ENCODE results near the gene GABRG3. TPM values are rescaled to one million over a fixed set of nuclear protein-coding genes. Genes with fewer than 3 reads are reported as not detected.

The GABRG3 gene
- total RNA-seq, 2 experiments from 2014 or later = not detected

DNA sequence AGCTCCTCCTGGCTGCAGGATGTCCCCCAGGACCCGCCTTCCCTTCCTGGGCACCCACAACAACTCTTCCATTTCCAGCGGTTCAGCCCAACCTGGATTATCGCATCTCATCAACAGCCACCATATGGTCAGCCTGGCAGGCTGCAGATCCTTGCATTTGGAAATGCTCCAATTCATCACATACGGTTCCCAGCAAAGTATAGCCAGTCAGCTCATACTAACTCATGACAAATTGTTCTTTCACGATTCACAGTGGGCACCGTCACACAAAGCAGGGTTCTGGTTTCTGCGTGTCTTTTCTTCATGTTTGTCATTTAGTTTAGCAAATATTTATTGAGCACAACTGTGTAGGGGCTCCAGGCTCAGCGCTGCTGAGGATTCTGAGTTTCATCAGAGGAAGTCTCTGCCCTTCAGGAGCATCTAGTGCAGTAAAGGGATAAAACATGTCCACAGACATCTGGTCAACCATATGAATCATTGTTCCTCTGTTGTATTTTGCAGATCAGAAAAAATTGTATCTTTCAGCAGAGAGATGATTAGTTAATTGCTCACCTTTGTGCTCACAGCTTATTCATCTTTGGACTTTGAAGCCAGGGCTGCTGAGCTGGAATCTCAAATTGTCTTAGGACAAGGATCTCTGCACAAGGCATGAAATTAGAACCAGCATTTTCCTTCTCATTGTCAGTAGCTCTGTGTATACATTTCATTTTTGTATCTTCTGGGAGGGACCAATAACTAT is 125.1 kb downstream of the GABRG3 start:
- Mint-ChIP-seq H3K27me3 (no peaks in the 10 kb centered on the region), H3K27ac (no peak overlapping the region), H3K36me3 (ENCODE audit: low read depth) (no peaks in the 10 kb centered on the region), H3K4me3 (no peak overlapping the region), H3K4me1 (ENCODE audit: low read depth) (no peaks in the 10 kb centered on the region), H3K9me3 (peaks cover 1% of the 10 kb centered on the region)
- no peak for TF ChIP-seq CTCF (IDR thresholded peaks at IDR 0.05)
- DNase-seq (no peak), ATAC-seq (no peak)
- POLR2A ChIA-PET = no interaction called here
- intact Hi-C loops (cut with micrococcal nuclease) = no loop called here
- CTCF ChIA-PET = no interaction called here

DNA sequence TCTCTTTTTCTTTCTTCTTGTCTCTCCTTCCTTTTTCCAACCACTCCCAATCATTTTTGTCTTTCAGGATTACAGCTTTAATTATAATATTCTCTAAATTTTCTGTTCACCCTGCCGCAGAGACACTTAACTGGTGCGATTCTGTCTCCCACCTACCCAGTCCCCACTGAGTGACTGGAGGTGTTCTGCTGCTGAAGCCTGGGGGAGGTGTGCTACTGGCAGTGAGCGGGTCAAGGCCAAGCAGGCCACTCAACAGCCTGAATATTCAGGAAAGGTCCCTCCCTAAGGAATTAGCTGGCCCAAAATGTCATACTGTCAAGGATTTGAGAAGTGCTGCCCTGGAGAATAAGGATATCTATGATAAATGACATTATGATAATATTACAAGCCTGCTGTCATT is 126.5 kb downstream of the GABRG3 start:
- ChIA-PET CTCF (no interaction called here), POLR2A (no interaction called here)
- H3K27me3 Mint-ChIP-seq = no peaks in the 10 kb centered on the region
- no peaks in the 10 kb centered on the region for H3K4me1 Mint-ChIP-seq (ENCODE audit: low read depth)
- H3K4me3 Mint-ChIP-seq = no peak overlapping the region
- intact Hi-C loops (cut with micrococcal nuclease) = no loop called here
- ATAC-seq (no peak), DNase-seq (no peak)
- H3K9me3 Mint-ChIP-seq = peaks cover 3% of the 10 kb centered on the region
- no peaks in the 10 kb centered on the region for H3K36me3 Mint-ChIP-seq (ENCODE audit: low read depth)
- TF ChIP-seq CTCF (IDR thresholded peaks at IDR 0.05) = no peak
- H3K27ac Mint-ChIP-seq = no peak overlapping the region

DNA sequence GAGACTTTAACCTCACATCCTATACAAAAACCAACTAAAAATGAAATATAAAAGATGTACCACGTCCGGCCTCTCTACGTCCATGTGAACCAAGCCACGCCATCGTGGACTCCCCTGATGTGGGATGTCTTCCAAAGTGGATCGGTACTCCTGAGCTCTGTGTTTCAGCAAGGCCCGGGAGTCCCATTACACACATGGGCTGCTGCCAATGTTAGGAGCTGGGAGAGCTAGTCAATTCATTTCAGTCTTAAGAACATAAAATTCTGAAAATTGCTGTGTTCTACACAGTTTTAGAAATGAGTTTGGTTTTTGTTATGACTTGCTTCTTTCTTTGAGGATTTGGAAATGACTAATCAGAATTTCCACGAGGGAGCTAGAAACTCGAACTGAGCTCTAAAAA is 131.0 kb downstream of the GABRG3 start:
- no peaks in the 10 kb centered on the region for H3K27me3 Mint-ChIP-seq
- no peaks in the 10 kb centered on the region for H3K4me1 Mint-ChIP-seq (ENCODE audit: low read depth)
- ChIA-PET POLR2A (no interaction called here), CTCF (interaction anchor here (0.6 kb wide), 1 partner anchor 457 kb away, joined by 3 read pairs; no protein-coding TSS in a partner anchor)
- no peak overlapping the region for H3K4me3 Mint-ChIP-seq
- H3K27ac Mint-ChIP-seq = no peak overlapping the region
- no peak for TF ChIP-seq CTCF (IDR thresholded peaks at IDR 0.05)
- no peak for DNase-seq
- intact Hi-C loops (cut with micrococcal nuclease) = no loop called here
- H3K9me3 Mint-ChIP-seq = peaks cover 4% of the 10 kb centered on the region
- ATAC-seq = no peak
- H3K36me3 Mint-ChIP-seq (ENCODE audit: low read depth) = no peaks in the 10 kb centered on the region

GRCh38 chr15:27111323-27111722 is 140.3 kb downstream of the GABRG3 start:
- peaks cover 6% of the 10 kb centered on the region for H3K9me3 Mint-ChIP-seq
- ChIA-PET CTCF (no interaction called here), POLR2A (no interaction called here)

More at GRCh38 chr15:27111323-27111722, 140.3 kb downstream of the GABRG3 start:
- no peaks in the 10 kb centered on the region for H3K4me1 Mint-ChIP-seq (ENCODE audit: low read depth)
- no peaks in the 10 kb centered on the region for H3K27me3 Mint-ChIP-seq
- intact Hi-C loops (cut with micrococcal nuclease) = no loop called here
- H3K27ac Mint-ChIP-seq = no peak overlapping the region
- ATAC-seq (no peak), DNase-seq (no peak)
- H3K36me3 Mint-ChIP-seq (ENCODE audit: low read depth) = no peaks in the 10 kb centered on the region
- no peak overlapping the region for H3K4me3 Mint-ChIP-seq
- no peak for TF ChIP-seq CTCF (IDR thresholded peaks at IDR 0.05)

All from activated CD8-positive, alpha-beta T cell treated with anti-CD3 and anti-CD28 coated beads for 36 hours (primary cell).